Measurements from ENCODE around the gene SEH1L.
A peak's percentile ranks its signal among the peaks of the same experiment; 100 is the strongest.

Gene SEH1L

DNA sequence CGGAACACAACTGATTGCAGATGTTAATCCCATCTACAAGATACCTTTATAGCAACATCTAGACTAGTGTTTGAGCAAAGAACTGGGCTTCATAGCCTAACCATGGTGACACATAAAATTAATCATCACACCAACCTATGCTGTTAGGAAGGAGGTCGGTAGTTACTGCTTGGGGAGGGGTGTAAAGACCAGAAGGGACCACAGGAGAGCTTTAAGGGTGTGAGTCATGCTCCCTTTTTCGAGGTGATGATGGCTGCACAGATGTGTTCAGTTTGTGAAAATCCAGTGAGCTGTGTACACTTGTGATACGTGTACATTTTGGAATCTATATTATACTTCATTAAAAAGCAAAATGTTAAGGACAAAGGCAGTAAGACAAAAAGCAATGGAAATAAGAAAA, 4.6 kb upstream of the SEH1L start:
- peaks cover 21% of the 10 kb centered on the region for H3F3A ChIP-seq (ENCODE audit: insufficient read depth, low read length)
- H4K20me1 ChIP-seq (ENCODE audit: insufficient read depth, low read length): no peaks in the 10 kb centered on the region
- H3K79me2 ChIP-seq (ENCODE audit: low read length): peaks cover 6% of the 10 kb centered on the region
- H3K9me3 ChIP-seq (replicated peaks; ENCODE audit: insufficient read depth, low read length): no peaks in the 10 kb centered on the region
- H3K4me2 ChIP-seq (ENCODE audit: low read depth, low read length): no peak overlapping the region
- H3K27me3 ChIP-seq (replicated peaks; ENCODE audit: insufficient read depth, low read length): no peaks in the 10 kb centered on the region
- H3K4me1 ChIP-seq (ENCODE audit: low read length): peaks cover 20% of the 10 kb centered on the region
- H2AFZ ChIP-seq (ENCODE audit: low read length): no peak overlapping the region
- no peak overlapping the region for H3K9ac ChIP-seq (ENCODE audit: low read length)
- no peak overlapping the region for H3K27ac ChIP-seq (ENCODE audit: low read length)
- no peak for TF ChIP-seq EZH2 (optimal IDR thresholded peaks at IDR 0.05; ENCODE audit: low read depth, low read length)
- TF ChIP-seq CTCF (IDR thresholded peaks at IDR 0.05; ENCODE audit: low read length): no peak
- no peak for TF ChIP-seq EZH2phosphoT487 (IDR thresholded peaks at IDR 0.05; ENCODE audit: low read length)
- no peak for DNase-seq
- H3K4me3 ChIP-seq (ENCODE audit: low read length): no peak overlapping the region
- H3K9me2 ChIP-seq (replicated peaks; ENCODE audit: insufficient read depth, low read length): no peaks in the 10 kb centered on the region
- H3K36me3 ChIP-seq (replicated peaks; ENCODE audit: insufficient read depth, low read length): no peaks in the 10 kb centered on the region

DNA sequence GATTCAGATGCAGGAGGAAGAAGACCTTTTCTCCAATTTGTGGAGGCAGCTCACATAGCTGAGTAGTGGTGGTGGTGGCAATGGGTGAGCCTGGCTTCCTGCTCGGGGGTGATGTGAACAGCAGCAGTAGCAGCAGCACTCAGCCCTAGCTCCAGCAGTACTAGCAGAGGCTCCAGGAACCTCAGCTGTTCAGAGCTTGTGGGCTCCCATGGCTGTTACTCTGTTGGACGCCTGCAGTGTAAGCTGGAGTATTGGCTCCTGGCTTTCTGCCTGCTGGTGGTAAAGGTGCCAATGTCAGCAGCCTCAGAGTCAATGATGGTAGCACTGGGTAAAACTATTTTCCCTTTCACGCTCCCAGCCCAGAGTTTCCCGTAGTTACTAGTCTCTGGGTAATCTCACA, 3.1 kb upstream of the SEH1L start:
- H3K36me3 ChIP-seq (replicated peaks; ENCODE audit: insufficient read depth, low read length): no peaks in the 10 kb centered on the region
- no peaks in the 10 kb centered on the region for H3K27me3 ChIP-seq (replicated peaks; ENCODE audit: insufficient read depth, low read length)
- no peak overlapping the region for H2AFZ ChIP-seq (ENCODE audit: low read length)
- H3K4me1 ChIP-seq (ENCODE audit: low read length): peaks cover 6% of the 10 kb centered on the region
- peaks cover 17% of the 10 kb centered on the region for H3K79me2 ChIP-seq (ENCODE audit: low read length)
- H3K9me2 ChIP-seq (replicated peaks; ENCODE audit: insufficient read depth, low read length): no peaks in the 10 kb centered on the region
- no peak overlapping the region for H3K27ac ChIP-seq (ENCODE audit: low read length)
- DNase-seq: no peak
- H3F3A ChIP-seq (ENCODE audit: insufficient read depth, low read length): peaks cover 26% of the 10 kb centered on the region
- no peaks in the 10 kb centered on the region for H3K9me3 ChIP-seq (replicated peaks; ENCODE audit: insufficient read depth, low read length)
- no peak overlapping the region for H3K4me2 ChIP-seq (ENCODE audit: low read depth, low read length)
- H3K4me3 ChIP-seq (ENCODE audit: low read length): no peak overlapping the region
- H3K9ac ChIP-seq (ENCODE audit: low read length): no peak overlapping the region
- no peaks in the 10 kb centered on the region for H4K20me1 ChIP-seq (ENCODE audit: insufficient read depth, low read length)
- TF ChIP-seq EZH2phosphoT487 (IDR thresholded peaks at IDR 0.05; ENCODE audit: low read length) (no peak), EZH2 (optimal IDR thresholded peaks at IDR 0.05; ENCODE audit: low read depth, low read length) (no peak), CTCF (IDR thresholded peaks at IDR 0.05; ENCODE audit: low read length) (no peak)

GRCh38 chr18:12946549-12947284, 1.1 kb upstream of the SEH1L start:
- no peak for TF ChIP-seq EZH2phosphoT487 (IDR thresholded peaks at IDR 0.05; ENCODE audit: low read length)
- TF ChIP-seq CTCF (IDR thresholded peaks at IDR 0.05; ENCODE audit: low read length): no peak
- no peak for TF ChIP-seq EZH2 (optimal IDR thresholded peaks at IDR 0.05; ENCODE audit: low read depth, low read length)
- peak overlapping the region; percentile 82 for H3K9ac ChIP-seq (ENCODE audit: low read length)
- no peaks in the 10 kb centered on the region for H3K9me3 ChIP-seq (replicated peaks; ENCODE audit: insufficient read depth, low read length)
- peak overlapping the region; percentile 90 for H3K27ac ChIP-seq (ENCODE audit: low read length)
- H3K9me2 ChIP-seq (replicated peaks; ENCODE audit: insufficient read depth, low read length): no peaks in the 10 kb centered on the region
- no peaks in the 10 kb centered on the region for H3K27me3 ChIP-seq (replicated peaks; ENCODE audit: insufficient read depth, low read length)
- H2AFZ ChIP-seq (ENCODE audit: low read length): peak overlapping the region; percentile 93
- DNase-seq: peak; percentile 21
- peaks cover 37% of the 10 kb centered on the region for H3K79me2 ChIP-seq (ENCODE audit: low read length)
- no peaks in the 10 kb centered on the region for H4K20me1 ChIP-seq (ENCODE audit: insufficient read depth, low read length)
- H3K4me3 ChIP-seq (ENCODE audit: low read length): peak overlapping the region; percentile 95
- H3F3A ChIP-seq (ENCODE audit: insufficient read depth, low read length): peaks cover 26% of the 10 kb centered on the region
- H3K36me3 ChIP-seq (replicated peaks; ENCODE audit: insufficient read depth, low read length): no peaks in the 10 kb centered on the region
- peaks cover 5% of the 10 kb centered on the region; the same call in 1 of the 2 replicates for H3K4me1 ChIP-seq (ENCODE audit: low read length)
- peak overlapping the region; percentile 93 for H3K4me2 ChIP-seq (ENCODE audit: low read depth, low read length)
